ENCODE results near the gene ZBTB16. TPM values are rescaled to one million over a fixed set of nuclear protein-coding genes. Genes with fewer than 3 reads are reported as not detected.

The ZBTB16 gene
- total RNA-seq, 2 experiments from 2014 or later: 19.1 to 20.6 TPM

- ATAC-seq (ENCODE audit: poor library complexity): no peak
Measured at GRCh38 chr11:114158886-114159285, 99.4 kb downstream of the ZBTB16 start.

DNA sequence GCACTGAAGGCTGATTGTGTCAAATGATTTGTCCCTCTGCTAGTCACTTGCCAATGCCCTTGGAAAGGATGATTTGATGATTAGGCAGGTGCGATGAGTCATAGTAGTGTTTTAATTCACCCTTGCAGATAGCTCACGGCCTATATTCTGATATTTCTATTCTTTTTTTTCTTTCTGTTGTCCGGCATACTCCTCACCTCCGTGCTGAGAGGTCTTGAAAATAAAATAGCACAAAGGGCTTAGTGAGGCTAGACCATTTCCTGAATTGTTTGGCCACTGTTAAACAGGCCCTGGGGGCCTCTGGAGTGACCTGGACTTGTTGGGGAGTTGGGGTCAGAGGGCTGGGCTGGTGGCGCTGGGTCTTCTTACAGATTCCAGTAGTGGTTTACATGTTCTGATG, 99.8 kb downstream of the ZBTB16 start:
- H3K4me3 Mint-ChIP-seq: peak overlapping the region; percentile 59
- no peaks in the 10 kb centered on the region for H3K27me3 ChIP-seq (ENCODE audit: control insufficient read depth in 1 of 2, insufficient read depth in 2 of 2, low read length in 2 of 2)
- no peaks in the 10 kb centered on the region for H3K36me3 ChIP-seq (ENCODE audit: insufficient read depth, low read length)
- peaks cover 83% of the 10 kb centered on the region for H3K4me1 Mint-ChIP-seq (ENCODE audit: low read depth)
- H3K27ac Mint-ChIP-seq: peak overlapping the region; percentile 79
- CTCF ChIA-PET: interaction anchor here (0.5 to 1.7 kb wide), 2 partner anchors 38 to 102 kb away, joined by 3 to 7 read pairs; no protein-coding TSS in a partner anchor
- H3K27ac ChIP-seq (ENCODE audit: low read depth in 1 of 2, low read length in 2 of 2): peak overlapping the region in 1 of 2 donors; percentile 55
- no peak for TF ChIP-seq CTCF (IDR thresholded peaks at IDR 0.05)
- no peak for ATAC-seq (ENCODE audit: poor library complexity)
- no peaks in the 10 kb centered on the region for H3K36me3 Mint-ChIP-seq (ENCODE audit: low read depth)
- no peaks in the 10 kb centered on the region for H3K9me3 ChIP-seq (ENCODE audit: control insufficient read depth in 1 of 2, insufficient read depth in 1 of 2, low read length in 2 of 2)
- peaks cover 79% of the 10 kb centered on the region for H3K4me1 ChIP-seq (ENCODE audit: insufficient read depth, low read length)
- no peak for DNase-seq
- H3K9me3 Mint-ChIP-seq: no peaks in the 10 kb centered on the region
- no peak overlapping the region for H3K4me3 ChIP-seq (ENCODE audit: low read length)
- POLR2A ChIA-PET: interaction anchor here (0.8 to 6.3 kb wide), 16 partner anchors 10 to 102 kb away, joined by 3 to 53 read pairs (median 6); partner anchors contain the start of gene ZBTB16
- H3K27me3 Mint-ChIP-seq: no peaks in the 10 kb centered on the region
- intact Hi-C loops (cut with DNase I, micrococcal nuclease): no loop called here

More at GRCh38 chr11:114158886-114159285, 99.4 kb downstream of the ZBTB16 start:
- no peaks in the 10 kb centered on the region for H3K36me3 Mint-ChIP-seq (ENCODE audit: low read depth)
- no peak overlapping the region for H3K4me3 ChIP-seq (ENCODE audit: low read length)
- no peaks in the 10 kb centered on the region for H3K27me3 ChIP-seq (ENCODE audit: control insufficient read depth in 1 of 2, insufficient read depth in 2 of 2, low read length in 2 of 2)
- no peak for TF ChIP-seq CTCF (IDR thresholded peaks at IDR 0.05)
- peaks cover 80% of the 10 kb centered on the region for H3K4me1 Mint-ChIP-seq (ENCODE audit: low read depth)
- intact Hi-C loops (cut with DNase I, micrococcal nuclease): no loop called here
- DNase-seq: no peak
- no peaks in the 10 kb centered on the region for H3K9me3 Mint-ChIP-seq
- ChIA-PET CTCF (no interaction called here), POLR2A (interaction anchor here (0.9 to 6.3 kb wide), 4 partner anchors 11 to 50 kb away, joined by 3 to 53 read pairs (median 35); no protein-coding TSS in a partner anchor)
- H3K36me3 ChIP-seq (ENCODE audit: insufficient read depth, low read length): no peaks in the 10 kb centered on the region
- H3K9me3 ChIP-seq (ENCODE audit: control insufficient read depth in 1 of 2, insufficient read depth in 1 of 2, low read length in 2 of 2): no peaks in the 10 kb centered on the region
- peak overlapping the region; percentile 79 for H3K27ac Mint-ChIP-seq
- peaks cover 78% of the 10 kb centered on the region for H3K4me1 ChIP-seq (ENCODE audit: insufficient read depth, low read length)
- H3K27ac ChIP-seq (ENCODE audit: low read depth in 1 of 2, low read length in 2 of 2): no peak overlapping the region
- H3K27me3 Mint-ChIP-seq: no peaks in the 10 kb centered on the region
- no peak overlapping the region for H3K4me3 Mint-ChIP-seq

GRCh38 chr11:114159802-114160632, 100.5 kb downstream of the ZBTB16 start:
- H3K9me3 Mint-ChIP-seq: no peaks in the 10 kb centered on the region
- Histone ChIP-seq H3K9me3 (ENCODE audit: control insufficient read depth in 1 of 2, insufficient read depth in 1 of 2, low read length in 2 of 2) (no peaks in the 10 kb centered on the region), H3K27ac (ENCODE audit: low read depth in 1 of 2, low read length in 2 of 2) (peak overlapping the region in 1 of 2 donors; percentile 55), H3K4me1 (ENCODE audit: insufficient read depth, low read length) (peaks cover 82% of the 10 kb centered on the region), H3K27me3 (ENCODE audit: control insufficient read depth in 1 of 2, insufficient read depth in 2 of 2, low read length in 2 of 2) (no peaks in the 10 kb centered on the region), H3K4me3 (ENCODE audit: low read length) (peak overlapping the region; percentile 21), H3K36me3 (ENCODE audit: insufficient read depth, low read length) (no peaks in the 10 kb centered on the region)
- no peaks in the 10 kb centered on the region for H3K36me3 Mint-ChIP-seq (ENCODE audit: low read depth)
- CTCF ChIA-PET: interaction anchor here (0.5 to 1.7 kb wide), 2 partner anchors 38 to 102 kb away, joined by 3 to 7 read pairs; no protein-coding TSS in a partner anchor
- H3K27ac Mint-ChIP-seq: peak overlapping the region; percentile 79
- peak overlapping the region; percentile 66 for H3K4me3 Mint-ChIP-seq
- TF ChIP-seq CTCF (IDR thresholded peaks at IDR 0.05): no peak
- DNase-seq: peak; percentile 96 to 99 (median 98)
- no peaks in the 10 kb centered on the region for H3K27me3 Mint-ChIP-seq
- peak; percentile 97 for ATAC-seq (ENCODE audit: poor library complexity)
- POLR2A ChIA-PET: interaction anchor here (0.6 to 6.3 kb wide), 20 partner anchors 8 to 108 kb away, joined by 3 to 53 read pairs (median 4); partner anchors contain the start of gene ZBTB16
- intact Hi-C loops (cut with DNase I, micrococcal nuclease): loop anchor here (2.0 to 10.0 kb wide), 7 partner anchors 23 to 285 kb away; partner anchors contain the start of genes C11orf71 (in 1 of the 2), RBM7 (in 1 of the 2) and USP28 (in 1 of the 2)
- peaks cover 86% of the 10 kb centered on the region for H3K4me1 Mint-ChIP-seq (ENCODE audit: low read depth)
